Lung (tissue), 12 donors: ENCODE results near the gene SMC1A. TPM values are rescaled to one million over a fixed set of nuclear protein-coding genes. Genes with fewer than 3 reads are reported as not detected.

ENCODE experiments used
- ATAC-seq: fragments of 200-7000 bp; cut with Tn5 transposase; one replicate; pipeline ENCODE4 v1.9.1; 2020; ENCODE audit warnings: moderate number of reproducible peaks; ENCODE audit not compliant: insufficient read depth, low FRiP score
- DNase-seq, 3 donors: peaks; one replicate each; pipeline ENCODE4 v3.0.0-alpha.2; 2013 to 2017
- H3K27ac ChIP-seq, 2 donors: one replicate each; pipeline ENCODE4 v1.5.1; 2013; ENCODE audit warnings: mild to moderate bottlenecking in 2 of 2, moderate library complexity in 2 of 2, control low read depth in 1 of 2, inconsistent platforms in 1 of 2, low read depth in 1 of 2, low read length in 1 of 2
- H3K27me3 ChIP-seq, 3 donors: one replicate each; pipeline ENCODE4 v1.5.1; 2013; ENCODE audit warnings: low read length in 2 of 3; ENCODE audit not compliant: control insufficient read depth in 3 of 3, insufficient read depth in 3 of 3
- H3K36me3 ChIP-seq, 4 donors: one replicate each; pipeline ENCODE4 v1.5.1; 2013; ENCODE audit warnings: low read length in 4 of 4, mild to moderate bottlenecking in 1 of 4, moderate library complexity in 1 of 4; ENCODE audit not compliant: control insufficient read depth in 4 of 4, insufficient read depth in 4 of 4
- H3K4me1 ChIP-seq, 5 donors: one replicate each; pipeline ENCODE4 v1.5.1; 2013; ENCODE audit warnings: low read length in 5 of 5, mild to moderate bottlenecking in 2 of 5, moderate library complexity in 1 of 5; ENCODE audit not compliant: control insufficient read depth in 5 of 5, insufficient read depth in 5 of 5
- H3K4me3 ChIP-seq: one replicate; pipeline ENCODE4 v1.5.1; 2013; ENCODE audit warnings: mild to moderate bottlenecking, control low read depth, moderate library complexity
- H3K9ac ChIP-seq, 2 donors: one replicate each; pipeline ENCODE4 v1.5.1; 2013; ENCODE audit warnings: low read length in 2 of 2, control low read depth in 1 of 2; ENCODE audit not compliant: insufficient read depth in 1 of 2
- H3K9me3 ChIP-seq, 4 donors: one replicate each; pipeline ENCODE4 v1.5.1; 2013; ENCODE audit warnings: low read length in 3 of 4, mild to moderate bottlenecking in 1 of 4, moderate library complexity in 1 of 4; ENCODE audit not compliant: control insufficient read depth in 4 of 4, insufficient read depth in 3 of 4
- WGBS, 2 donors: extraction: QIAGEN DNeasy Blood & Tissue Kit; methylation state at CpG; one replicate each; pipeline ENCODE4 v1.1.7; 2013; 5-methylcytosine and 5-hydroxymethylcytosine counted together
- polyA plus RNA-seq, 2 donors: library from polyadenylated mRNA; stranded (reverse); fragments of 200-250 nt; gene quantifications; one replicate each; pipeline ENCODE4 v1.2.1, GENCODE V29; 2013
- total RNA-seq, 2 donors: library from RNA; depleted of rRNA in 1 of 2; stranded (reverse); fragments of >200 nt in 1 of 2; gene quantifications; one replicate each; pipeline ENCODE4 v1.2.1, GENCODE V29; 2014 to 2021
- TF ChIP-seq, protein P1 (sequence below): IDR thresholded peaks from 2 replicates; pipeline ENCODE4 v1.5.1; 2012; ENCODE audit warnings: mild to moderate bottlenecking; ENCODE audit errors: control extremely low read depth, extremely low read depth
- donor health status: control.
- donor health status: control.
- donor health status: Bipolar disorder and iron deficiency.
- donor health status: healthy.
- donor health status: DM: yes; HTN: yes; CAD: no.

The SMC1A gene
- total and polyA plus RNA-seq, 4 donors = 11.2 to 56.2 (median 22.4) TPM

DNA sequence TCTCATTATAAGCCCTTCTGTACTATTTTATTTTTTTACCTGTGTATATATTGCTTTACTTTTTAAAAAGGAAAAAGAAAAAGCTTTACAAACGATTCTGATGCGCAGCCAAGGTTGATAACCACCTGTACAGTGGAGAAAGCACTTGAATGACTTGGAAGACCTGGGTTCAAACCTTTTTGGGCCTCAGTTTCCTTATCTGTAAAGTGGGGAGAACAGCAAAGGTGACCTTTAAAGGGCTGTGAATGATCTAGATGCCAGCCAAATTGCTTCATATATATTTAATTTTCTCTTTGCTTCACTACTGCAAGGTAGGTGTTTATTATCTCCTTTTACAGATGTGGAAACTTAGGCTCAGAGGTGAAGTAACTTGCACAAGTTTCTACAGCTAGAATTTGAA is 45.0 kb downstream of the SMC1A start:
- Histone ChIP-seq H3K4me1 (no peaks in the 10 kb centered on the region), H3K27me3 (peaks cover 0 to 16% (median 0%) of the 10 kb centered on the region in 3 donors), H3K9ac (no peak overlapping the region), H3K36me3 (peaks cover 22 to 37% (median 32%) of the 10 kb centered on the region in 4 donors), H3K9me3 (peaks cover 0 to 8% (median 0%) of the 10 kb centered on the region in 4 donors), H3K27ac (no peak overlapping the region), H3K4me3 (no peak overlapping the region)
- TF ChIP-seq, protein P1, sequence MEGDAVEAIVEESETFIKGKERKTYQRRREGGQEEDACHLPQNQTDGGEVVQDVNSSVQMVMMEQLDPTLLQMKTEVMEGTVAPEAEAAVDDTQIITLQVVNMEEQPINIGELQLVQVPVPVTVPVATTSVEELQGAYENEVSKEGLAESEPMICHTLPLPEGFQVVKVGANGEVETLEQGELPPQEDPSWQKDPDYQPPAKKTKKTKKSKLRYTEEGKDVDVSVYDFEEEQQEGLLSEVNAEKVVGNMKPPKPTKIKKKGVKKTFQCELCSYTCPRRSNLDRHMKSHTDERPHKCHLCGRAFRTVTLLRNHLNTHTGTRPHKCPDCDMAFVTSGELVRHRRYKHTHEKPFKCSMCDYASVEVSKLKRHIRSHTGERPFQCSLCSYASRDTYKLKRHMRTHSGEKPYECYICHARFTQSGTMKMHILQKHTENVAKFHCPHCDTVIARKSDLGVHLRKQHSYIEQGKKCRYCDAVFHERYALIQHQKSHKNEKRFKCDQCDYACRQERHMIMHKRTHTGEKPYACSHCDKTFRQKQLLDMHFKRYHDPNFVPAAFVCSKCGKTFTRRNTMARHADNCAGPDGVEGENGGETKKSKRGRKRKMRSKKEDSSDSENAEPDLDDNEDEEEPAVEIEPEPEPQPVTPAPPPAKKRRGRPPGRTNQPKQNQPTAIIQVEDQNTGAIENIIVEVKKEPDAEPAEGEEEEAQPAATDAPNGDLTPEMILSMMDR = no peak
- DNase-seq (no peak), ATAC-seq (no peak)
- 93 to 98% methylated on average over 2 of the region's 2 CpGs for WGBS, 2 donors

DNA sequence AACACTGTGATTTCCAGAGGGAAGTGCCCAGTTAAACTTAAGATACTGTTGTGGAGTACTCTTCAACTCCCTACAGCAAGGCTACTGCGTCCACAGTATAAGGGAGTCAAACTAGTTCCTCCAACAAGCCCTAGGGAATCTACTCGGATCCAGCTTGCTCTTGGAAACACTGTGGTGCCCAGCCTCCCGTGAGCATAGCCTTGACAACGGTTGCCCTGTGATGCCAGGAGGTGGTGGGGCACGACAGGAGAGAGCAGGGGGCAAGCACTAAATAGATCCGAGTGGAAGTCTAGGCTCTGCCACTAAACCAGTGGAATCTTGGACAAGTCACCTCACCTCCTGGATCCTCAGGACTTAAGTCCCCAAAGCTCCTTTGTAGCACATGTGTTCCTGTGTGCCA is 45.6 kb downstream of the SMC1A start:
- Histone ChIP-seq H3K9me3 (peaks cover 0 to 8% (median 0%) of the 10 kb centered on the region in 4 donors), H3K4me3 (no peak overlapping the region), H3K27ac (no peak overlapping the region), H3K4me1 (no peaks in the 10 kb centered on the region), H3K36me3 (peaks cover 20 to 32% (median 26%) of the 10 kb centered on the region in 4 donors), H3K27me3 (peaks cover 0 to 16% (median 0%) of the 10 kb centered on the region in 3 donors), H3K9ac (no peak overlapping the region)
- DNase-seq (no peak), ATAC-seq (no peak)
- 89 to 91% methylated on average over 6 of the region's 6 CpGs for WGBS, 2 donors
- TF ChIP-seq, protein P1 = no peak

DNA sequence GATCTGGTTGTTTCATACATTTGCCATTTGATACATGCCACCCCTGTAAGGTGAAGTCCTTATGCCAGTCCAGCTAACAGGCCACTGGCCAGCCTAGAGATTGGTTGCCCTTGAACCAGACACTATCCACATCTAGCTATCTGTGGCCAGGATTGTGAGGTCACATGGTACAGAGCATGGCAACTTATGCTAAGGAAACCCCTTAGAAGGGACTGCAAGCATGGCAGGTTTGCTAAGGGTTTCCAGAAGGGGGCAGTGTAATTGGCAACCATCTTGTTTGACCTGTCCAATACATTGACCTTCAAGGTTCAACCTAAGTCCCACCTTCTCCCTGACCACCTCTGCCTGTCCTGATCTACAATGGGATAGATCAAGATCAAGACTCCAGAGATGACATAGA is 47.5 kb downstream of the SMC1A start:
- peaks cover 12 to 21% (median 14%) of the 10 kb centered on the region in 4 donors for H3K36me3 ChIP-seq
- TF ChIP-seq, protein P1 = no peak
- no peak overlapping the region for H3K27ac ChIP-seq
- no peak overlapping the region for H3K4me3 ChIP-seq
- H3K4me1 ChIP-seq = no peaks in the 10 kb centered on the region
- peaks cover 0 to 16% (median 0%) of the 10 kb centered on the region in 3 donors for H3K27me3 ChIP-seq
- H3K9ac ChIP-seq = no peak overlapping the region
- no peaks in the 10 kb centered on the region for H3K9me3 ChIP-seq
- ATAC-seq (no peak), DNase-seq (no peak)
